Brain microvascular endothelial cell (primary cell): ENCODE measurements around the gene TOP1.
A peak's percentile ranks its signal among the peaks of the same experiment; 100 is the strongest.

Experiments used
- DNase-seq: peaks from one replicate; pipeline ENCODE4 v3.0.0-alpha.2; 2020
- H3K27ac ChIP-seq: fragments of 250-450 bp; sonication (Bioruptor Pico); 2 replicates; pipeline ENCODE4 v1.5.1; 2020; ENCODE audit warnings: mild to moderate bottlenecking, moderate library complexity
- H3K27me3 ChIP-seq: fragments of 250-450 bp; sonication (Bioruptor Pico); replicated peaks from 2 replicates; pipeline ENCODE4 v1.5.1; 2020; ENCODE audit warnings: mild to moderate bottlenecking
- H3K36me3 ChIP-seq: fragments of 250-450 bp; sonication (Bioruptor Pico); replicated peaks from 2 replicates; pipeline ENCODE4 v1.5.1; 2020; ENCODE audit warnings: mild to moderate bottlenecking
- H3K4me3 ChIP-seq: 2 replicates; pipeline ENCODE4 v1.5.1; 2011; ENCODE audit warnings: low read depth, mild to moderate bottlenecking, control low read depth, low read length, moderate library complexity
- CTCF ChIP-seq: IDR thresholded peaks from 2 replicates; pipeline ENCODE4 v1.5.1; 2011; ENCODE audit warnings: low read depth, mild to moderate bottlenecking, moderate library complexity, low read length, control low read depth, inconsistent platforms; ENCODE audit errors: missing control alignments
- in situ Hi-C: cut with HindIII; loops from 2 replicates; pipeline ENCODE4 v1.10.0; 2017; ENCODE audit warnings: low sequenced_read_pairs, low pct_ligation_motif_present

The TOP1 gene

GRCh38 chr20:41138475-41139226 is 110.0 kb downstream of the TOP1 start:
- no peak for DNase-seq
- peak overlapping the region; percentile 72 for H3K4me3 ChIP-seq
- no peaks in the 10 kb centered on the region for H3K36me3 ChIP-seq
- no peaks in the 10 kb centered on the region for H3K27me3 ChIP-seq
- TF ChIP-seq CTCF = no peak
- H3K27ac ChIP-seq = peak overlapping the region; percentile 84
- in situ Hi-C loops = no loop called here

- Histone ChIP-seq H3K36me3 (no peaks in the 10 kb centered on the region), H3K27me3 (no peaks in the 10 kb centered on the region), H3K27ac (no peak overlapping the region), H3K4me3 (peak overlapping the region; percentile 72)
- TF ChIP-seq CTCF = no peak
- no peak for DNase-seq
- in situ Hi-C loops = no loop called here
Observed at GRCh38 chr20:41139227-41140093, 110.8 kb downstream of the TOP1 start.

DNA sequence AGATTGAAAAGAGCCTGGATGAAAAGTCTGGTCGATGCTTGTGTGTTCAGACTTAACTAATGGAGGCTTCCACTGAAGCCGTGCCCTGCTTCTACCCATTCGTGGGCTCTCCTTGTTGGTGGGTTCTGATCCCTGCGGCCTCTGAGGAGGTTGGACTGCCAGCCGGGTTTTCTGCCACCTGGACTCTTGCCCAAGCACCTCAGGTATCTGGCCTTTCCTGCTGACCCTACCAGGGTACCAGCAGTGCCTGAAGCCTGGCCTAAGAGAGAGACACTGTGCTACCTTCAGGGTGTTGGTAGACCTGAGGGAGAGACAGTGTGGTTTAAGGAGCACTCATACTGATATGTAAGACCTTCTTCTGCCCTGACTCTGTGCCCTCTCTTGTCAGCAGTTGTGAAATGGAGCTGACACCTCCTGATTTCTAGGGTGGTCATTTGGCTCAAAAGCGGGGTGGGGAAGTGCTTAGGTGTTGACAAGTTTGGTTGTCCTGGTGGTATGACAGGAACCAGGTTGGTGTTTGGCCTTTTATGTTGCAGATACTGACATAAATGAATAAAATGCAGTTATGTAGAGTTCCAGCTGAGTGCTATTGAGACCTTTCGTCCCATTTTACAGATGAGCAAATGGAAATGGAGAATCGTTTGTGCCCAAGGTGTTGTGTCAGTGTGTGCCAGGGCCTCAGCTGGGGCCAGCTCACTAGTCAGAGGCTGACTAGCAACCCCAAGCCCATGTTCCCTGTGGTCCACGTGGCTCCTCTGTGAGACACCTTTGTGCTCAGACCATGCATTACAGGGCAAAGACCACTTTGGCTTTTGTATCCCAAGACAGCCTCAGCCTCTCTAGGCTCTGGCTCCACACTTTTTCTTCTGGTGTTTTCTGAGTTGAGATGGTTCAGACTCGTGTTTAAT is 111.9 kb downstream of the TOP1 start:
- Histone ChIP-seq H3K27me3 (no peaks in the 10 kb centered on the region), H3K27ac (no peak overlapping the region), H3K4me3 (no peak overlapping the region), H3K36me3 (no peaks in the 10 kb centered on the region)
- TF ChIP-seq CTCF = no peak
- in situ Hi-C loops = no loop called here
- no peak for DNase-seq

GRCh38 chr20:41141153-41141815 is 112.7 kb downstream of the TOP1 start:
- no peak for TF ChIP-seq CTCF
- Histone ChIP-seq H3K27me3 (no peaks in the 10 kb centered on the region), H3K27ac (no peak overlapping the region), H3K36me3 (no peaks in the 10 kb centered on the region), H3K4me3 (no peak overlapping the region)
- in situ Hi-C loops = no loop called here
- peak; percentile 12 for DNase-seq

- no peak for DNase-seq
- no peak overlapping the region for H3K4me3 ChIP-seq
- H3K27me3 ChIP-seq = no peaks in the 10 kb centered on the region
- in situ Hi-C loops = no loop called here
- TF ChIP-seq CTCF = no peak
- H3K27ac ChIP-seq = no peak overlapping the region
- no peaks in the 10 kb centered on the region for H3K36me3 ChIP-seq
Observed at GRCh38 chr20:41142245-41142644, 113.6 kb downstream of the TOP1 start.
